Measurements from ENCODE around the gene PLD4. TPM values are rescaled to one million over a fixed set of nuclear protein-coding genes. Genes with fewer than 3 reads are reported as not detected.
A peak's percentile ranks its signal among the peaks of the same experiment; 100 is the strongest.

Gene PLD4
- total RNA-seq, 1 experiment from 2014 or later = not detected

GRCh38 chr14:104953896-104954656 lies 29.4 kb downstream of the PLD4 start:
- no peak for DNase-seq (ENCODE audit: extremely low read depth, low read depth)

- no peak for DNase-seq (ENCODE audit: extremely low read depth, low read depth)
Measured at GRCh38 chr14:104954746-104955395, 30.2 kb downstream of the PLD4 start.

- no peak for DNase-seq (ENCODE audit: extremely low read depth, low read depth)
Measured at GRCh38 chr14:104955396-104955770, 30.7 kb downstream of the PLD4 start.

- no peak for DNase-seq (ENCODE audit: extremely low read depth, low read depth)
Measured at GRCh38 chr14:104956290-104956890, 31.7 kb downstream of the PLD4 start.

- no peak for DNase-seq (ENCODE audit: extremely low read depth, low read depth)
Measured at GRCh38 chr14:104957146-104958113, 32.8 kb downstream of the PLD4 start.

GRCh38 chr14:104964546-104964945 lies 39.9 kb downstream of the PLD4 start:
- DNase-seq (ENCODE audit: extremely low read depth, low read depth) = no peak

GRCh38 chr14:104965561-104966231 lies 41.0 kb downstream of the PLD4 start:
- no peak for DNase-seq (ENCODE audit: extremely low read depth, low read depth)

GRCh38 chr14:104966261-104966865 lies 41.7 kb downstream of the PLD4 start:
- no peak for DNase-seq (ENCODE audit: extremely low read depth, low read depth)

GRCh38 chr14:104966981-104967385 lies 42.3 kb downstream of the PLD4 start:
- no peak for DNase-seq (ENCODE audit: extremely low read depth, low read depth)

GRCh38 chr14:104967386-104968152 lies 42.9 kb downstream of the PLD4 start:
- DNase-seq (ENCODE audit: extremely low read depth, low read depth) = no peak

- no peak for DNase-seq (ENCODE audit: extremely low read depth, low read depth)
Measured at GRCh38 chr14:104968153-104968527, 43.5 kb downstream of the PLD4 start.

- DNase-seq (ENCODE audit: extremely low read depth, low read depth) = peak; percentile 47
Measured at GRCh38 chr14:104968541-104969401, 44.1 kb downstream of the PLD4 start.

- no peak for DNase-seq (ENCODE audit: extremely low read depth, low read depth)
Measured at GRCh38 chr14:104969741-104970230, 45.1 kb downstream of the PLD4 start.

- DNase-seq (ENCODE audit: extremely low read depth, low read depth) = peak; percentile 75
Measured at GRCh38 chr14:104970231-104971068, 45.8 kb downstream of the PLD4 start.

GRCh38 chr14:104971447-104972240 lies 47.0 kb downstream of the PLD4 start:
- no peak for DNase-seq (ENCODE audit: extremely low read depth, low read depth)
